ENCODE data around the gene LASP1NB.

LASP1NB gene

GRCh38 chr17:38907930-38908675, 17.3 kb upstream of the LASP1NB start:
- Histone ChIP-seq H3K9ac (ENCODE audit: low read length) (no peak overlapping the region), H3K79me2 (ENCODE audit: control insufficient read depth, insufficient read depth, low read length) (peaks cover 95% of the 10 kb centered on the region)
- CTCF ChIA-PET, result interaction anchor here (1.7 kb wide), 2 partner anchors 13 to 75 kb away, joined by 4 to 5 read pairs; no protein-coding TSS in a partner anchor

More at GRCh38 chr17:38907930-38908675, 17.3 kb upstream of the LASP1NB start:
- ATAC-seq (ENCODE audit: low read depth) (no peak), DNase-seq (no peak)
- no peak overlapping the region for H3K4me3 ChIP-seq (ENCODE audit: control extremely low read depth in 1 of 5, extremely low read depth in 1 of 5, insufficient read depth in 1 of 5, low read depth in 2 of 5, low read length in 4 of 5)
- TF ChIP-seq CTCF (IDR thresholded peaks at IDR 0.05) (no peak), EZH2 (IDR thresholded peaks at IDR 0.05; ENCODE audit: borderline replicate concordance, insufficient read depth, low read depth, low read length, poor library complexity, severe bottlenecking) (no peak)
- H3K4me1 ChIP-seq (ENCODE audit: control insufficient read depth in 2 of 2, insufficient read depth in 2 of 2, low read length in 2 of 2), result peaks cover 13 to 34% of the 10 kb centered on the region in 2 donors
- H3K9me3 ChIP-seq (ENCODE audit: control extremely low read depth in 1 of 3, control insufficient read depth in 2 of 3, insufficient read depth in 1 of 3, low read length in 2 of 3), result no peaks in the 10 kb centered on the region
- no peak overlapping the region for H3K27ac ChIP-seq (ENCODE audit: low read length in 2 of 2)
- POLR2A ChIA-PET, result no interaction called here
- H3K4me1 Mint-ChIP-seq, result peaks cover 33% of the 10 kb centered on the region
- H3K27me3 Mint-ChIP-seq, result no peaks in the 10 kb centered on the region
- peaks cover 6 to 55% of the 10 kb centered on the region in 2 experiments for H3K36me3 ChIP-seq (replicated peaks in 1 of 2; ENCODE audit: control extremely low read depth in 1 of 2, control insufficient read depth in 1 of 2, extremely low read depth in 1 of 2, insufficient read depth in 2 of 2, low read length in 1 of 2)
- no peak overlapping the region for H3K4me2 ChIP-seq (replicated peaks; ENCODE audit: low read depth, low read length, poor library complexity, severe bottlenecking)
- H3K27ac Mint-ChIP-seq, result peak overlapping the region; percentile 56
- no peak overlapping the region for H3K4me3 Mint-ChIP-seq
- no peaks in the 10 kb centered on the region for H3K9me3 Mint-ChIP-seq (ENCODE audit: insufficient read depth)
- 92% methylated on average over 13 of the region's 15 CpGs for WGBS (ENCODE audit: insufficient coverage)
- intact Hi-C loops (cut with micrococcal nuclease), result no loop called here
- H3K27me3 ChIP-seq (replicated peaks in 1 of 4; ENCODE audit: control extremely low read depth in 1 of 4, control insufficient read depth in 3 of 4, insufficient read depth in 4 of 4, low read length in 3 of 4), result no peaks in the 10 kb centered on the region
- H2AFZ ChIP-seq (ENCODE audit: insufficient read depth, low read depth, low read length, poor library complexity, severe bottlenecking), result no peak overlapping the region
- H4K20me1 ChIP-seq (ENCODE audit: control insufficient read depth, insufficient read depth, low read length, poor library complexity, severe bottlenecking), result peaks cover 80% of the 10 kb centered on the region
